KOPT-K1 (cell line): ENCODE results near the gene ADCY2.

Experiments used
- H3K27ac ChIP-seq: fragments of 200-600 bp; sonication (generic); 2 replicates; pipeline ENCODE4 v1.5.1; 2016; ENCODE audit warnings: antibody characterized with exemption, mild to moderate bottlenecking, low read depth, low read length; ENCODE audit not compliant: poor library complexity, severe bottlenecking
- H3K36me3 ChIP-seq: fragments of 200-600 bp; sonication (generic); 2 replicates; pipeline ENCODE4 v1.5.1; 2017; ENCODE audit warnings: antibody characterized with exemption, mild to moderate bottlenecking, low read length, moderate library complexity; ENCODE audit not compliant: insufficient read depth
- H3K9me3 ChIP-seq: fragments of 200-600 bp; sonication (generic); 2 replicates; pipeline ENCODE4 v1.5.1; 2017; ENCODE audit warnings: antibody characterized with exemption, low read length, mild to moderate bottlenecking; ENCODE audit not compliant: insufficient read depth, poor library complexity, severe bottlenecking

ADCY2 gene

GRCh38 chr5:7493622-7494021, 97.7 kb downstream of the ADCY2 start:
- Histone ChIP-seq H3K9me3 (peaks cover 5% of the 10 kb centered on the region), H3K36me3 (no peaks in the 10 kb centered on the region), H3K27ac (no peak overlapping the region)

- H3K27ac ChIP-seq, result no peak overlapping the region
- H3K36me3 ChIP-seq, result no peaks in the 10 kb centered on the region
- H3K9me3 ChIP-seq, result no peaks in the 10 kb centered on the region
Measured at GRCh38 chr5:7494481-7495130, 98.7 kb downstream of the ADCY2 start.

GRCh38 chr5:7495131-7495517, 99.2 kb downstream of the ADCY2 start:
- no peaks in the 10 kb centered on the region for H3K9me3 ChIP-seq
- H3K36me3 ChIP-seq, result no peaks in the 10 kb centered on the region
- H3K27ac ChIP-seq, result no peak overlapping the region

GRCh38 chr5:7500256-7500655, 104.3 kb downstream of the ADCY2 start:
- Histone ChIP-seq H3K9me3 (no peaks in the 10 kb centered on the region), H3K36me3 (no peaks in the 10 kb centered on the region), H3K27ac (no peak overlapping the region)

- Histone ChIP-seq H3K36me3 (no peaks in the 10 kb centered on the region), H3K27ac (no peak overlapping the region), H3K9me3 (no peaks in the 10 kb centered on the region)
Measured at GRCh38 chr5:7501061-7501460, 105.1 kb downstream of the ADCY2 start.

GRCh38 chr5:7503564-7503963, 107.6 kb downstream of the ADCY2 start:
- no peaks in the 10 kb centered on the region for H3K9me3 ChIP-seq
- no peak overlapping the region for H3K27ac ChIP-seq
- no peaks in the 10 kb centered on the region for H3K36me3 ChIP-seq

- Histone ChIP-seq H3K9me3 (no peaks in the 10 kb centered on the region), H3K27ac (no peak overlapping the region), H3K36me3 (no peaks in the 10 kb centered on the region)
Measured at GRCh38 chr5:7515284-7515914, 119.5 kb downstream of the ADCY2 start.

- Histone ChIP-seq H3K27ac (no peak overlapping the region), H3K36me3 (no peaks in the 10 kb centered on the region), H3K9me3 (no peaks in the 10 kb centered on the region)
Measured at GRCh38 chr5:7516253-7516652, 120.3 kb downstream of the ADCY2 start.

GRCh38 chr5:7517006-7517405, 121.1 kb downstream of the ADCY2 start:
- Histone ChIP-seq H3K27ac (no peak overlapping the region), H3K9me3 (no peaks in the 10 kb centered on the region)

GRCh38 chr5:7518947-7519560, 123.1 kb downstream of the ADCY2 start:
- no peaks in the 10 kb centered on the region for H3K36me3 ChIP-seq
- no peak overlapping the region for H3K27ac ChIP-seq
- no peaks in the 10 kb centered on the region for H3K9me3 ChIP-seq

More at GRCh38 chr5:7517006-7517405, 121.1 kb downstream of the ADCY2 start:
- H3K36me3 ChIP-seq, result no peaks in the 10 kb centered on the region

- Histone ChIP-seq H3K9me3 (no peaks in the 10 kb centered on the region), H3K36me3 (no peaks in the 10 kb centered on the region), H3K27ac (no peak overlapping the region)
Measured at GRCh38 chr5:7519564-7519963, 123.6 kb downstream of the ADCY2 start.

GRCh38 chr5:7529880-7530279, 133.9 kb downstream of the ADCY2 start:
- no peaks in the 10 kb centered on the region for H3K9me3 ChIP-seq
- no peak overlapping the region for H3K27ac ChIP-seq
- H3K36me3 ChIP-seq, result no peaks in the 10 kb centered on the region

- no peaks in the 10 kb centered on the region for H3K36me3 ChIP-seq
- H3K27ac ChIP-seq, result no peak overlapping the region
- H3K9me3 ChIP-seq, result no peaks in the 10 kb centered on the region
Measured at GRCh38 chr5:7533941-7534340, 138.0 kb downstream of the ADCY2 start.

- no peaks in the 10 kb centered on the region for H3K9me3 ChIP-seq
- H3K36me3 ChIP-seq, result no peaks in the 10 kb centered on the region
- H3K27ac ChIP-seq, result no peak overlapping the region
Measured at GRCh38 chr5:7534505-7534904, 138.6 kb downstream of the ADCY2 start.

- no peak overlapping the region for H3K27ac ChIP-seq
- H3K9me3 ChIP-seq, result no peaks in the 10 kb centered on the region
Measured at GRCh38 chr5:7537573-7537972, 141.6 kb downstream of the ADCY2 start.

GRCh38 chr5:7539571-7539970, 143.6 kb downstream of the ADCY2 start:
- H3K36me3 ChIP-seq, result no peaks in the 10 kb centered on the region
- no peak overlapping the region for H3K27ac ChIP-seq
- H3K9me3 ChIP-seq, result no peaks in the 10 kb centered on the region

More at GRCh38 chr5:7537573-7537972, 141.6 kb downstream of the ADCY2 start:
- H3K36me3 ChIP-seq, result no peaks in the 10 kb centered on the region
